ENCODE results near the gene LPP. TPM values are rescaled to one million over a fixed set of nuclear protein-coding genes. Genes with fewer than 3 reads are reported as not detected.

The LPP gene
- total and polyA plus RNA-seq, 10 of the 15 experiments (the other 5 are each of a cell fraction or from before 2014, with no cell fraction given), result under 0.01 to 0.62 (median 0.03) TPM

DNA sequence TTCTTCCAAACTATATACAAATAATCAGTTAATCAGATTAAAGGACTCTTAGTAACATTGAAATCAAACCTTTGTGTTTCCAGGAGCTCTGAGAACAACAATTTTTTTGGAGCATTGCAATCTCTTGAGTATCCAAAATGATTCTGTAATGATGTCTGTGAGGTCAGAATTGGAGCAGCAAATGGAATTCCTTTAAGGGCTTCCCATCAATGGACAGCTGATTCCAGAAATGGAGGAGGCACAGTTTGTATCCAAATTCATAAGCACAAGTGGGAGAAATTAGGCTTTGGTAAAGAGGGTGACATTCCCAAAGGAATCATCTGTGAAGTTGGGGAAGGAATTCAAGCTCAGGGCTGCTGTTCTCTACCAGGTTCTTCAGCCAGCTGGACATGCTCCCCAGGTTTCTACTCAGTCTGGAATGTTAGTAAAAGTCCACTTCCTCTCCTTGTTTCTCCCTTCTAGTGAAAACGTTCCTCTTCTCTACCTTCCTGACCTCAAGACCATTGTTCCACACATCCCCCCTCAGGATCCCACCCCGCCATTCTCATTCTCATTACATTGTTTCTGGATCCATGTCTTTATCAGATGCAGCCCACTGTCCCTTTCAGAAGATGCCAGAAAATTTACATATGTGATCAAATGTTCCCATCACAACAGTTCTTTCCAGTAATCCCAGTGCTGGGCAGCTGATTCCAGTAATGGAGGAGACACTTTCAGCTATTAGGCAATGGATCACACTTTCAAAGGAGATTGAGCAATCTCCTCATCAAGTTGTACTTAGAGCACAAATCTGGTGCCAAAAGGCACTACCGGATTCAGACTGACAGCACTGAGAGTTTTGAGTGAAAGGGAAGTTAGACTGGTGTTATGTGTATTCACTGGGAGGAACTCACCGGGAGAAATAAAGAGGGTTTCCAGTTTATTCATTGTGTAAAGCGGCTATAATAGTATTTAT is 626.5 kb downstream of the LPP start:
- Histone ChIP-seq H3K79me2 (ENCODE audit: control insufficient read depth, insufficient read depth, low read length) (no peaks in the 10 kb centered on the region), H3K9ac (ENCODE audit: control insufficient read depth, insufficient read depth, low read length) (no peak overlapping the region), H3K27ac (ENCODE audit: control insufficient read depth, insufficient read depth) (no peak overlapping the region), H3K27me3 (replicated peaks in 1 of 2; ENCODE audit: control insufficient read depth in 2 of 2, insufficient read depth in 2 of 2, low read length in 1 of 2) (no peaks in the 10 kb centered on the region), H3K4me2 (ENCODE audit: control insufficient read depth, insufficient read depth) (no peak overlapping the region), H3K4me3 (no peak overlapping the region), H3K36me3 (ENCODE audit: control insufficient read depth in 2 of 2, insufficient read depth in 2 of 2, low read length in 1 of 2) (no peaks in the 10 kb centered on the region), H2AFZ (ENCODE audit: control insufficient read depth, low read depth, low read length) (no peak overlapping the region), H3K4me1 (ENCODE audit: control insufficient read depth, insufficient read depth, low read length) (no peaks in the 10 kb centered on the region), H4K20me1 (ENCODE audit: control insufficient read depth, insufficient read depth) (no peaks in the 10 kb centered on the region), H3K9me3 (replicated peaks; ENCODE audit: control insufficient read depth, insufficient read depth, low read length) (no peaks in the 10 kb centered on the region)
- ChIA-PET SMC1A (ENCODE audit: uncharacterized antibody, unreplicated experiment) (interaction anchor here (0.6 kb wide), 1 partner anchor 1249 kb away, joined by 3 read pairs; no protein-coding TSS in a partner anchor), CTCF (interaction anchor here (1.3 kb wide), 1 partner anchor 1040 kb away, joined by 4 read pairs; no protein-coding TSS in a partner anchor), RAD21 (ENCODE audit: unreplicated experiment) (no interaction called here), POLR2A (no interaction called here)
- no TSS peak for BruUV-seq (replicated peaks)
- WGBS (ENCODE audit: insufficient coverage, insufficient replicate concordance, low lambda C conversion rate, missing lambda C conversion rate), result 34% methylated on average over 5 of the region's 5 CpGs
- FAIRE-seq, result no peak
- ATAC-seq, result no peak
- no peak for DNase-seq (ENCODE audit: low read depth, low spot score)
- TF ChIP-seq CREM (IDR thresholded peaks at IDR 0.05; ENCODE audit: low read depth) (no peak), BHLHE40 (IDR thresholded peaks at IDR 0.05; ENCODE audit: borderline replicate concordance in 1 of 2, low read depth in 2 of 2, low read length in 1 of 2) (no peak), IRF4 (IDR thresholded peaks at IDR 0.05; ENCODE audit: low read depth, low read length) (no peak), SREBF1 (IDR thresholded peaks at IDR 0.05; ENCODE audit: low read length) (no peak), ETV6 (conservative IDR thresholded peaks at IDR 0.05 in 1 of 2, IDR thresholded peaks at IDR 0.05 in 1 of 2; ENCODE audit: borderline replicate concordance in 1 of 2, low read depth in 1 of 2) (no peak), STAT1 (conservative IDR thresholded peaks at IDR 0.05) (no peak)
- TF ChIP-seq, protein P1, sequence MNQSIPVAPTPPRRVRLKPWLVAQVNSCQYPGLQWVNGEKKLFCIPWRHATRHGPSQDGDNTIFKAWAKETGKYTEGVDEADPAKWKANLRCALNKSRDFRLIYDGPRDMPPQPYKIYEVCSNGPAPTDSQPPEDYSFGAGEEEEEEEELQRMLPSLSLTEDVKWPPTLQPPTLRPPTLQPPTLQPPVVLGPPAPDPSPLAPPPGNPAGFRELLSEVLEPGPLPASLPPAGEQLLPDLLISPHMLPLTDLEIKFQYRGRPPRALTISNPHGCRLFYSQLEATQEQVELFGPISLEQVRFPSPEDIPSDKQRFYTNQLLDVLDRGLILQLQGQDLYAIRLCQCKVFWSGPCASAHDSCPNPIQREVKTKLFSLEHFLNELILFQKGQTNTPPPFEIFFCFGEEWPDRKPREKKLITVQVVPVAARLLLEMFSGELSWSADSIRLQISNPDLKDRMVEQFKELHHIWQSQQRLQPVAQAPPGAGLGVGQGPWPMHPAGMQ (IDR thresholded peaks at IDR 0.05; ENCODE audit: borderline replicate concordance), result no peak
- TF ChIP-seq, protein P2, sequence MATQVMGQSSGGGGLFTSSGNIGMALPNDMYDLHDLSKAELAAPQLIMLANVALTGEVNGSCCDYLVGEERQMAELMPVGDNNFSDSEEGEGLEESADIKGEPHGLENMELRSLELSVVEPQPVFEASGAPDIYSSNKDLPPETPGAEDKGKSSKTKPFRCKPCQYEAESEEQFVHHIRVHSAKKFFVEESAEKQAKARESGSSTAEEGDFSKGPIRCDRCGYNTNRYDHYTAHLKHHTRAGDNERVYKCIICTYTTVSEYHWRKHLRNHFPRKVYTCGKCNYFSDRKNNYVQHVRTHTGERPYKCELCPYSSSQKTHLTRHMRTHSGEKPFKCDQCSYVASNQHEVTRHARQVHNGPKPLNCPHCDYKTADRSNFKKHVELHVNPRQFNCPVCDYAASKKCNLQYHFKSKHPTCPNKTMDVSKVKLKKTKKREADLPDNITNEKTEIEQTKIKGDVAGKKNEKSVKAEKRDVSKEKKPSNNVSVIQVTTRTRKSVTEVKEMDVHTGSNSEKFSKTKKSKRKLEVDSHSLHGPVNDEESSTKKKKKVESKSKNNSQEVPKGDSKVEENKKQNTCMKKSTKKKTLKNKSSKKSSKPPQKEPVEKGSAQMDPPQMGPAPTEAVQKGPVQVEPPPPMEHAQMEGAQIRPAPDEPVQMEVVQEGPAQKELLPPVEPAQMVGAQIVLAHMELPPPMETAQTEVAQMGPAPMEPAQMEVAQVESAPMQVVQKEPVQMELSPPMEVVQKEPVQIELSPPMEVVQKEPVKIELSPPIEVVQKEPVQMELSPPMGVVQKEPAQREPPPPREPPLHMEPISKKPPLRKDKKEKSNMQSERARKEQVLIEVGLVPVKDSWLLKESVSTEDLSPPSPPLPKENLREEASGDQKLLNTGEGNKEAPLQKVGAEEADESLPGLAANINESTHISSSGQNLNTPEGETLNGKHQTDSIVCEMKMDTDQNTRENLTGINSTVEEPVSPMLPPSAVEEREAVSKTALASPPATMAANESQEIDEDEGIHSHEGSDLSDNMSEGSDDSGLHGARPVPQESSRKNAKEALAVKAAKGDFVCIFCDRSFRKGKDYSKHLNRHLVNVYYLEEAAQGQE (IDR thresholded peaks at IDR 0.05; ENCODE audit: low read depth, low read length), result no peak
- TF ChIP-seq, protein P3, sequence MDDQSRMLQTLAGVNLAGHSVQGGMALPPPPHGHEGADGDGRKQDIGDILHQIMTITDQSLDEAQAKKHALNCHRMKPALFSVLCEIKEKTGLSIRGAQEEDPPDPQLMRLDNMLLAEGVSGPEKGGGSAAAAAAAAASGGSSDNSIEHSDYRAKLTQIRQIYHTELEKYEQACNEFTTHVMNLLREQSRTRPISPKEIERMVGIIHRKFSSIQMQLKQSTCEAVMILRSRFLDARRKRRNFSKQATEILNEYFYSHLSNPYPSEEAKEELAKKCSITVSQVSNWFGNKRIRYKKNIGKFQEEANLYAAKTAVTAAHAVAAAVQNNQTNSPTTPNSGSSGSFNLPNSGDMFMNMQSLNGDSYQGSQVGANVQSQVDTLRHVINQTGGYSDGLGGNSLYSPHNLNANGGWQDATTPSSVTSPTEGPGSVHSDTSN (IDR thresholded peaks at IDR 0.05; ENCODE audit: insufficient replicate concordance, low read depth, low read length), result no peak
- in situ Hi-C loops (cut with MboI) (no loop called here), intact Hi-C loops (cut with micrococcal nuclease; ENCODE audit: unreplicated experiment) (no loop called here)

Measured in GM12878 (cell line).